ENCODE data around the gene MRPL10.

DNA sequence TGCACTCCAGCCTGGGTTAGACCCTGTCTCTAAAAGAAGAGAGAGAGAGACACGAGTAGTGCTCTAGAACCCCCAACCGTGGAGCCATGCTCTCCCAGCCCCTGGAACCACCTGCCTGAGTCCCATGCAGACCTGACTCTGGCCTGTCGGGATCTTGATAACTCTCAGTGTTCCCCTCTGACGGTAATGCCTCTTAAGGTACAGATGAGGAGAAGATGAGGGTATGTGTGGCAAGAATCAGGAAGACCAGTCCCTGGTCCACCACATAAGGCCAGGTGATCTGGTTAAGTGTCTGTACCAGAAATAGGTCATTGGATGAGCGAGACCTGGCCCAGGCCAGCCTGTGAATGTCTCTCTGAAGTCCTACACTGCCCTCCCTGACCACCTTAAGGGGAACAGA lies 28.1 kb downstream of the MRPL10 start:
- TF ChIP-seq, protein P1, sequence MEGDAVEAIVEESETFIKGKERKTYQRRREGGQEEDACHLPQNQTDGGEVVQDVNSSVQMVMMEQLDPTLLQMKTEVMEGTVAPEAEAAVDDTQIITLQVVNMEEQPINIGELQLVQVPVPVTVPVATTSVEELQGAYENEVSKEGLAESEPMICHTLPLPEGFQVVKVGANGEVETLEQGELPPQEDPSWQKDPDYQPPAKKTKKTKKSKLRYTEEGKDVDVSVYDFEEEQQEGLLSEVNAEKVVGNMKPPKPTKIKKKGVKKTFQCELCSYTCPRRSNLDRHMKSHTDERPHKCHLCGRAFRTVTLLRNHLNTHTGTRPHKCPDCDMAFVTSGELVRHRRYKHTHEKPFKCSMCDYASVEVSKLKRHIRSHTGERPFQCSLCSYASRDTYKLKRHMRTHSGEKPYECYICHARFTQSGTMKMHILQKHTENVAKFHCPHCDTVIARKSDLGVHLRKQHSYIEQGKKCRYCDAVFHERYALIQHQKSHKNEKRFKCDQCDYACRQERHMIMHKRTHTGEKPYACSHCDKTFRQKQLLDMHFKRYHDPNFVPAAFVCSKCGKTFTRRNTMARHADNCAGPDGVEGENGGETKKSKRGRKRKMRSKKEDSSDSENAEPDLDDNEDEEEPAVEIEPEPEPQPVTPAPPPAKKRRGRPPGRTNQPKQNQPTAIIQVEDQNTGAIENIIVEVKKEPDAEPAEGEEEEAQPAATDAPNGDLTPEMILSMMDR (conservative IDR thresholded peaks at IDR 0.05) = no peak
- no peak for TF ChIP-seq EZH2 (IDR thresholded peaks at IDR 0.05; ENCODE audit: low read depth)

Measured in PC-9 (cell line).